ENCODE data around the gene DNAH10.

DNA sequence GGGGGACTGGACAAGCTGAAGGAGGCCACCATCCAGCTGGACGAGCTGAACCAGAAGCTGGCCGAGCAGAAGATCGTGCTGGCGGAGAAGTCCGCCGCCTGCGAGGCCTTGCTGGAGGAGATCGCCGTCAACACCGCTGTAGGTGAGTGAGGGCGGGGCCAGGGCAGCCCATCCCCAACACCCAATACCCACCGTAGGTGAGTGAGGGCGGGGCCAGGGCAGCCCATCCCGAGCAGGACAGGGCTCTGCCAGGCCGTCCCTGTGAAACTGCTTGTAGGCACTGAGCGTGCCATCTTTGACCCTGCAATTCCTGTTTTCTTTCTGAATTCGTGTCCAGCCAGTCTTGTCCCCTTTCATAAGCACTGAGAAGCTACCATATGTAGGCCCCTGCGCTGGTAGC, 136.6 kb downstream of the DNAH10 start:
- TF ChIP-seq CTCF (IDR thresholded peaks at IDR 0.05; ENCODE audit: insufficient read depth, low read depth, low read length) (no peak), EZH2 (IDR thresholded peaks at IDR 0.05; ENCODE audit: insufficient read depth, low read length) (no peak)

Data from astrocyte (in vitro differentiated cells and primary cell).